ENCODE measurements around the gene KLF7.

Gene KLF7

DNA sequence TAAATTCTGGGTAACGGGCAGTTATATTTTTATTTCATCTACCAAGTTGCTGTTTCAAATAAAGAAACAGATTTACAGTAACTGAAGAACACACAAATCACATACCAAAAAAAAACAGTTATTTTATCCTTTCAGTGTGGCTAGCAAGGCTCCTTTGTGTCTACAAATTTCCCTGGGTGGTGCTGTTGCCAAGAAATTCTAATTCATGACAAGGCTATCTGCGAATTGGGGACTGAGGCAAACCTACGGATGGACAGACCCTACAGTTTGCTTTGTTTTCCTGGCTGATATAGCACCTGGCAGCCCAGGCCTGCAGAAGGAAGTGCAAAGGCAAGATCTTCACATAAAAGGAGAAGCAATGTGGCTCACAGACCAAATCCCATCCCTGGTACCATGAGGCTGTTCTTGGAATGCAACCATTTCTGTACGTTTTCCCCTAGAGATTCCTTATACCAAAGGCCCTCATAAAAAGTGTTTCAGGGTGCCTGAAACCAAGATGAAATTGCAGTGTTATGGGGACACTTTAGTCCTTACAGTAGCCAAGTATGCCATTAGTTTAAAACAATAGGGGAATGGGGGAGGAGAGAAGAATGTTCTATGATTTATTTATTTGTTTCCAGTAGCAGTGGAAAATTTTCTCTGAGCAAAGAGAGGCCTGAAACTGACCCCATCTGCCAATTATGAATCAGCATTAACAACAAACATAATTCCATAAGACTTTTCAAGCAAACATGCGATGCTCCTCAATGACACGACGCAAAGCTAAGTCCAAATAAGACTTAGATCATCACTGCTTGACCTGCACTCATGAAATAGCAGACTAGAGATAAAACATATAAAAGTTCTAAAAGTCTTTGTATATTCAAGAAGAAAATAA, 4.3 kb downstream of the KLF7 start:
- H3K27ac Mint-ChIP-seq = no peak overlapping the region
- peaks cover 70% of the 10 kb centered on the region for H3K4me1 Mint-ChIP-seq (ENCODE audit: low read depth)
- H3K4me3 Mint-ChIP-seq = no peak overlapping the region
- H3K36me3 Mint-ChIP-seq (ENCODE audit: low read depth) = peaks cover 3% of the 10 kb centered on the region
- no peaks in the 10 kb centered on the region for H3K9me3 Mint-ChIP-seq
- no peaks in the 10 kb centered on the region for H3K27me3 Mint-ChIP-seq

DNA sequence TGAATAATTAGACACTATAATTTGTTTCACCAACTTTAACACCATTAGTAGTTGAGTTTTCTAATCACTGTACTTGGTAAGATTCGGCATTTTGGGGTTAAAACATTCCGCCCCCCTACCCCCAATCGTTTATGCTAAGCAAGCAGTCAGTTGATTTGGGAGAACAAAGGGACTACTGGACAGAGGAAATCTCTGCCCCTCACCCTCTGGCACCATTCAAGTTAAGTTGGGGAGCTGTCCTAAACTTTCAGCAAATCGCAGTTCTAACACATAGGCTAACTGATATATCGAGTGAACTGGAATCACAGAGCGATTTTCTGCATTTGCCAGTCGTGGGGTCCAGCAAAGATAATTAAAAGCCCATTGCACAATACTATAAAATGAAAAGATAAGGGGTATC, 5.6 kb downstream of the KLF7 start:
- Mint-ChIP-seq H3K27me3 (no peaks in the 10 kb centered on the region), H3K4me1 (ENCODE audit: low read depth) (peaks cover 84% of the 10 kb centered on the region), H3K27ac (no peak overlapping the region), H3K4me3 (no peak overlapping the region), H3K36me3 (ENCODE audit: low read depth) (peaks cover 3% of the 10 kb centered on the region), H3K9me3 (no peaks in the 10 kb centered on the region)

DNA sequence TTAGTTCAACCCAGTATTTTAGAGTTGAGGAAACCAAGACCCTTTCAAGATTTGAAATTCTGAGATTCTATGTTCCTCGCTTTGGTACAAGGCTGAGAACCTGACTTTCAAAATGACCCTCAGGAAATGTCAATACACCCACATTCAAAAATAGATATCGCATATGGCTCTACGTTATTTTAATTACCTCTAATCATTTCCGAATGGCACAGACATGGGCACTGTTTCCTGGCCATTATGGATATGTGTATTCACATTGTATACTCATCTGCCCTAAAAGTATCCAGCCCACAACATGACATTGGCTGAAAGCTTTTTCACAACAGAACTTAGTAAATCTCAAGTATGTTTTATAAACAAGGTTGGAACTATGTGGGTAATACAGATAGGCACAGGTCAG, 6.7 kb downstream of the KLF7 start:
- Mint-ChIP-seq H3K36me3 (ENCODE audit: low read depth) (peaks cover 9% of the 10 kb centered on the region), H3K4me3 (no peak overlapping the region), H3K4me1 (ENCODE audit: low read depth) (peaks cover 89% of the 10 kb centered on the region), H3K27me3 (no peaks in the 10 kb centered on the region), H3K9me3 (no peaks in the 10 kb centered on the region), H3K27ac (no peak overlapping the region)

DNA sequence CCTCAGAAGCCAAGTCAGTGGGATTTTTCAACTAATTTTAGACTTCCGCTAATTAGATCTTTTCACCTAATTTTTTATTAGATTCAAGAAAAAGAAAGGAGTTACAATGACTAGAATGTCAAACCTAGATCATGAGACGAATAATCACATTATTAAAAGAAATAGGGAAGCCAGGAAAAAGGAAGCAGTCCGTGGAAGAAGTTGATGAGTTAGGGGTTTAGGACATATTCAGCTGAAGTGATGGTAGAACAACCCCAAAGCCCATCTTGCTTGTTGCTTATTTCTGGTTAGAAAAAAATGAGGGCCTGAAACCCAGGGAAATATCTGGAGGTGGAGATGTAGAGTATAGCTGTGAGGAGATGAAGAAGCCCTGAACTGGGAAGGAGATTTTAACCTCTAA, 8.0 kb downstream of the KLF7 start:
- Mint-ChIP-seq H3K27ac (no peak overlapping the region), H3K36me3 (ENCODE audit: low read depth) (peaks cover 11% of the 10 kb centered on the region), H3K4me3 (no peak overlapping the region), H3K4me1 (ENCODE audit: low read depth) (peaks cover 89% of the 10 kb centered on the region), H3K27me3 (no peaks in the 10 kb centered on the region), H3K9me3 (no peaks in the 10 kb centered on the region)

DNA sequence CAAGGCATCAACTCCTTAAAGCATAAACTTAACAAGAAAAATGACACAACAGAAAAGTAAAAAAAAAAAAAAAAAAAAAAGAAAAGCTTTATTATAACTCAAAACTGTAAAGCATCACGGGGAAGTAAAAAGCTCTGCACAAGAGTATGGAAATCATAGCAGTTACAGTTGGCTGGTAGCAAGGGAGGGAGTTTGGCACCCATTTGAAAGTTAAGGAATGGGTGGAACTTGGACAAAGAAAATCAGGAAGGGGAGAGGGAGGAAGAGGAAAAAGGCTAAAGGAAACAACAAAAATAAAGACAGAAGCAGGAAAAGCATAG, 8.6 kb downstream of the KLF7 start:
- H3K4me1 Mint-ChIP-seq (ENCODE audit: low read depth) = peaks cover 89% of the 10 kb centered on the region

DNA sequence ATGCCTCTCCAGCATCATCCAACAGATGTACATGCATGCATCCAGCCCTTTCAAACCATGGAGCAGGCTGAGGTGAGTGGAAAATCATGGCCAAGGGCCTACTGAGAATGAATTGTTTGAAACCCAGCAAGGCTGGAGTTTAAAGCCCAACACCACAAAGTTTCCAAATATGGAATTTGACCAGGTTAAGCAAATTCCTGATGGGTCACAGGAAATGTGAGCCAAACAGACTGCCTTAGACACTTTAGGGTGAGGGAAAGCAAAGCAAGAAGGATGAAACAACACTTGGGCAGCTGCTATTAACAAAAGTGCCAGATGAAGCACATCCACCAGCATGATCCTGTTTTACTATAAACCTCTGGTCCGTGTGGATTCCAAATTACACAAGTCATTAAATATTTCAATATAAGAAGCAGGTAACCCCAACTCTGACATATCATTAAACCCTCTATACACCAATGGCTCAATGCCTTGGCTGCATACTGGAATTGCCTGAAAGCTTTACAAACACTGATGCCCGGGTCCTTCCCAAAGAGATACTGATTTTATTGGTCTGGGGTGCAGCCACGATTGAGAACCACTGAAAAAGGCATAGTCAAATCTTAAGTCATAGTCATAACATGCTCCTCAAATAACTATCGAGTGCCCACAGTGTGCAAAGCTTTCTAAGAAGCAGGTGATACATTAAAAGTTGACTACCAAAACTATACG, 9.1 kb downstream of the KLF7 start:
- peaks cover 11% of the 10 kb centered on the region for H3K36me3 Mint-ChIP-seq (ENCODE audit: low read depth)
- no peaks in the 10 kb centered on the region for H3K27me3 Mint-ChIP-seq
- no peaks in the 10 kb centered on the region for H3K9me3 Mint-ChIP-seq
- peaks cover 88% of the 10 kb centered on the region for H3K4me1 Mint-ChIP-seq (ENCODE audit: low read depth)
- H3K27ac Mint-ChIP-seq = peak overlapping the region; percentile 67
- peak overlapping the region; percentile 20 for H3K4me3 Mint-ChIP-seq

More for the DNA sequence above, 8.6 kb downstream of the KLF7 start:
- Mint-ChIP-seq H3K4me3 (no peak overlapping the region), H3K27ac (no peak overlapping the region), H3K9me3 (no peaks in the 10 kb centered on the region), H3K36me3 (ENCODE audit: low read depth) (peaks cover 13% of the 10 kb centered on the region), H3K27me3 (no peaks in the 10 kb centered on the region)

DNA sequence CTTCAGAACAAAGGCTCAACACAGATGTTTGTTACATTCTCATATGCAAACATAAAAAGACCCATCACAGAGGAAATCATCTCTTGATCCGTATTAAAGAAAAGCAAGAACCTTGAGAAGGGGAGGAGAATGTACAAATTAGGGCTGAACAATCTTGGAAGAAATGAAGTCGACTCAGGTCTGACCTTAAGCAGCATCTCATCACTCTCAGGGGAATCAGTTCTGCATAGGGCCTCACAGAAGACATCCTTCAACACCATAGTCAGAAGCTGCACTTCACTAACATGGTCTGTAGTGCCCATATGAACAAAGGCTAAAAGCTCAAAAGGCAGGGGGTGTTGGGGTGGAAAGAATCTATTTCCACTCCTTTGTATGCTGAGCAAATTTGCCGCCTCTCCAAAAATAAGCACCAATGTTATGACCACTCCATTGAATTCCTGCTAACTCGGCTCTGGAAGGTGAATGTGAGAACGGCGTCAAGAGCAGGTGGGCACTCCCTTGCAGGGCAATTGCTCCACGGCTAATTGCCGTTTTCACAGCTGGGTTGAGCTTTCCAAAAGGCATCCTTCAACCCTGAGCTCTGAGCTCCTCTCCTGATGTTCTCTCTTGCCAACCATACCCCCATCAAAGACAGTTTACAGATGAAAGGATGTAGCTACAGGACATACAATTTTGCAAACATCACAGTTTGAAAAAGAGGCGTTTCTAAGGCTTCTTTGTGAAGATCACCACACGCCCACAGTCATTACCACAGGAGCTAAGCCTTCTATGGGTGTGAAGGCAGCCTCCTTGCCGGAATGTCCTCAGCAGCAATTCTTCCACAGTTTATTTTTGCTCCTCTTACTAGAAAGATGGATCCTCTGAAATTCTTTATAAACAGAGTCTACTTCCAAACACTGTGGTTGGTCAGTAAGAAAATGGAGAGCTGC, 10.0 kb downstream of the KLF7 start:
- Mint-ChIP-seq H3K4me3 (no peak overlapping the region), H3K9me3 (no peaks in the 10 kb centered on the region), H3K27ac (no peak overlapping the region), H3K27me3 (no peaks in the 10 kb centered on the region), H3K4me1 (ENCODE audit: low read depth) (peaks cover 86% of the 10 kb centered on the region), H3K36me3 (ENCODE audit: low read depth) (peaks cover 11% of the 10 kb centered on the region)

DNA sequence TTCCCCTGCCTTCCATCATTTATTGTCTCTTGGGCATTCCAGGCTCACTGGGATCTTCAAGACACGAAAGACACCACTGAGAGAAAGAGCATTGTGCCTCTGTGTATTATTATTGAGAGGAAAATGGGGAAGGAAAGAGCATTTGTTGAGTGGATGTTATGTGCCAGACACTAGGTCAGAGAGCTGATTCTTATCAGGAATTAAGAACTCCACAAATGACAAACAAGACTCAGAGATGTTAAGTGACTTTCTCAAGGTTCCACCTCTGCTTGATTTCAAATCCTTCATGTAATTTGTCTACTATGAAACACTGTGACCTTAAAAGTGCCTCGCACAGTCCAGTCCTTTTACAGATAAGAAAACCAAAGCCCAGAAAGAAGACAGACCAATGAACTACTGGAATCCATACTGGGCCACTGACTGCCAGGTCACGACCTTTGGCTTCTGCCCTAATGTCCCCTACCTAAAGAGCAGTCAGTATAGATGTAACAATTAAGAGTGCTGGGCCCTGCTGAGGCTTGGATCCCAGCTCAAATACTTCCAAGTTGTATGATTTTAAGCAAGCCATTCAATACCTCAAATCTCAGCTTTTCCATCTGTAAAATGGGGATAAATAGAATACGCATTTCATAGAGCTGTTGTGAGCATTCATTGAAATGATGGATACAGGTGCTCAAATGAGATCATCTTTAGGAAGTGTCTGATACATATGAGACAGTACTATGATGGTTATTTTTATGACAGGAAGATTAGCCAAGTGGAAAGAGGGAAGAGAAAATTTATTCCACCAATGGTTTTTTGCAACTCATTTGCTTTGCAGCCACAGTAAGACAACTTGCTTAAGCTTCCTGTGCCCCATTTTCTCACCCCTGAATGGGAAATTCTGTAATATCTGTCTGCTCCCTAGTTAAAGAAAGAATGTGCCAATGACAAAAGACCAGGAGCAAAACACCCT, 10.9 kb downstream of the KLF7 start:
- Mint-ChIP-seq H3K4me3 (no peak overlapping the region), H3K27ac (peak overlapping the region; percentile 58), H3K4me1 (ENCODE audit: low read depth) (peaks cover 96% of the 10 kb centered on the region), H3K27me3 (no peaks in the 10 kb centered on the region), H3K9me3 (no peaks in the 10 kb centered on the region), H3K36me3 (ENCODE audit: low read depth) (peaks cover 11% of the 10 kb centered on the region)

DNA sequence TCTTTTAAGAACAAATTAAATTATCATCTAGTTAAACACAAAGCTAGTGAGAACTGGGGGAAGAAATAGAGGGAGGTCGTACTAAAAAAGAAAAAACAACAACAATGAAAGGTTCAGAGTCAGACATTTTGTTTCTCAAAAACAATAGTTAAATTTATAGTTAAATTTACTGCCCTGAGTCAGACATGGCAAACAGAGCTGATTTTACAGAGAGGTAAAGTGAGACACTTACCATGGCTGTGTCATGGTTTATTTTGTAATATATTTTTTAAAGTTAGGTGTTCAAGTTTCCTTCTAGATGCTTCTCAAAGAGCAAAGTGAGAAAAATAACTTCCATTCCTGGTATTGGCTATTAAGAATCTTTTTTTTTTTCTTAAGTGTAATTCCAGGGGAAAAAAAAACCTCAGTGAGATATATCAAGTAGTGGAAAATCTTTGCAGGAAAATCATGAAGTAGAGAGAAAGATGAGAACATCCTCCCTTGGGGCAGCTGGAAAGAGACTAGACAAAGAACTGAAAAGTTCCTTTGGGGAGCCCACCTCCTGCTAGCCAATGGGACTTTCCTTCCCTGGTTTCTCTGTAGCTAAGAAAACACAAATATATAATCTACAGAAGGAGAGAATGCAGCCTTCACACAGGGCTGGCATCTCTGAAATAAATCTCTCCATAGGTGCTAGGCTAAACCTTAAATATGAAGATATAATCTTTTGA, 12.3 kb downstream of the KLF7 start:
- Mint-ChIP-seq H3K4me3 (peak overlapping the region; percentile 4), H3K27ac (peak overlapping the region; percentile 29), H3K36me3 (ENCODE audit: low read depth) (peaks cover 18% of the 10 kb centered on the region), H3K4me1 (ENCODE audit: low read depth) (peaks cover 97% of the 10 kb centered on the region), H3K27me3 (no peaks in the 10 kb centered on the region), H3K9me3 (no peaks in the 10 kb centered on the region)

DNA sequence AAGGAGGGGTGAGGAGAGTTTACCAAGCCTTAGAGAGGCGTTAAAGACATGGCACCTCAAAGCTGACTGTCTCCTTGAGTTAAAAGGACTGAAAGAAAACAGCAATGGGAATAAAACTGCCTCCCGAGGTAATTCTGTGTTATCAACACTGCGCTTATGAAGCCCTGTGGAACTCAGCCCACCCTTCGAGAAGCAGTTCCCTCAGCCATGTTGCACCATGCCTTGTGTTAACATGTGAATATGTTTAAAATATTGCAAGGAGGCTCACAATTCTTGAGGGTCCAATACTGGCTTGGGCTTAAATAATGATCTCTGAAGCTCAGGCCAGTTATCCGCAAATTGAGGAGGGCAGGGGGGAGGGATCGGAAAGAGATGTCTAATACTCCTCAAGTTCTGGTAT, 14.7 kb downstream of the KLF7 start:
- H3K4me3 Mint-ChIP-seq = no peak overlapping the region
- no peak overlapping the region for H3K27ac Mint-ChIP-seq
- peaks cover 81% of the 10 kb centered on the region for H3K4me1 Mint-ChIP-seq (ENCODE audit: low read depth)
- peaks cover 23% of the 10 kb centered on the region for H3K36me3 Mint-ChIP-seq (ENCODE audit: low read depth)
- H3K27me3 Mint-ChIP-seq = no peaks in the 10 kb centered on the region
- no peaks in the 10 kb centered on the region for H3K9me3 Mint-ChIP-seq

DNA sequence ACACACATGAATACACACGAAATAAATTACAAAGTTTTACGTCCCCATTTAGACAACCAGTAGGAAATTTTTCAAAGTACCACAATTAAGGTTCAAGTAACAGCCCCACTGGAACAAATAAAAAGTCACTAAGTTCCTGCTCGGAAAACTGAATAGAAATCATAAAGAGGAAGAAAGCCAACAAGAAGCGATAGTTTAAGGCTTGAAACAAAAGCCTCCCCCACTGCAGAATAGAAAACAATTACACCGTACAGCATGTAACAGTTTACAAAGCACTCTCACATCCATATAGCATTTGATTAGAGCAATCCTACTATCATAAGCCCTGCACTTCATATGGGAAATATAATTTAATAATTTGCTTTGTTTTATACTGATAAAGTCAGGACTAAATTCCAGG, 15.5 kb downstream of the KLF7 start:
- H3K4me1 Mint-ChIP-seq (ENCODE audit: low read depth) = peaks cover 81% of the 10 kb centered on the region
- no peaks in the 10 kb centered on the region for H3K27me3 Mint-ChIP-seq
- H3K27ac Mint-ChIP-seq = no peak overlapping the region
- H3K36me3 Mint-ChIP-seq (ENCODE audit: low read depth) = peaks cover 24% of the 10 kb centered on the region
- peak overlapping the region; percentile 8 for H3K4me3 Mint-ChIP-seq
- no peaks in the 10 kb centered on the region for H3K9me3 Mint-ChIP-seq

DNA sequence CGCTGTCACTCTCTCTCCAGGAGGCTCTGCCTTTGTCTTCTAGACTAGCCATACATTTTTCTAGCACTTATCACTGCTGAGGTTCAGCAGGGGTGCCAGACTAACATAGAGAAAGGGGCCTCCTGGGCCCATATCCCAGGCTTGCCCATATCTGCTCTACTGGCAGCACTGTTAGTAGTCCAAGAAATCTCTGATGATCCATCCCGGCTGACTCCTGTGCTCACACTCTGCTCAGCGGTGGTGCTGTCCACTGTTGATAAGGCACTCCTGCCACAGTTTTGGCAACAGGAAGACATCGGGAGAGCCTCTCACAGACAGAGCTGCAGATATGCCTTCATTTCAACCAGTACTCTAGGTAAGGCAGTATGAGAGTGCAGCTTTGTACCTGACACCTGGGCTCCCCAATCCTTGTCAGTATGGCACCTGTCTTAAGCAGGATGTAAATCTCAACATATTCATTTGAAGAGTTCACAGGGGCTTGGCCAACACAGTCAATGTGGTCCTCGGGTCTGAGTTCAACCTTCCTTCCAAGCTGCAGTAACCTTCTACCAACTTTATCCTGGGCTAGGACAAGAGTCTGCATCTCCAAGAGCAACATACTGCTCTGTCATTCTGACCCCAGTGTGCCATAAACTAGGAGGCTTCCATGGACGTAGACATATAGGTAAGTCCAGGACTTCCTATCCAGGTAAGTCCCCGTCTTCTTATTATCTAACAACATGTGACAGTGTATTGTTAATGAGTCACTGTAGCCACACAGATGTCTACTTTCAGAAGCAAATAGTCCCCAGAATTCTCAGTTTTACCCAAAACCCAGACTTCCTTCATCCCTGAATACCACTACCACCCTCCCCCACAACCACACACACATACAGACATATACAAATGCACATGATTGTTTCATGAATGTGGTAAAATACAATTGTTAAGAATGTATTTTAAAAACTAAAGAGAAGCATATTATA, 16.2 kb downstream of the KLF7 start:
- Mint-ChIP-seq H3K27me3 (no peaks in the 10 kb centered on the region), H3K9me3 (no peaks in the 10 kb centered on the region), H3K27ac (no peak overlapping the region), H3K4me1 (ENCODE audit: low read depth) (peaks cover 81% of the 10 kb centered on the region), H3K36me3 (ENCODE audit: low read depth) (peaks cover 29% of the 10 kb centered on the region), H3K4me3 (no peak overlapping the region)

DNA sequence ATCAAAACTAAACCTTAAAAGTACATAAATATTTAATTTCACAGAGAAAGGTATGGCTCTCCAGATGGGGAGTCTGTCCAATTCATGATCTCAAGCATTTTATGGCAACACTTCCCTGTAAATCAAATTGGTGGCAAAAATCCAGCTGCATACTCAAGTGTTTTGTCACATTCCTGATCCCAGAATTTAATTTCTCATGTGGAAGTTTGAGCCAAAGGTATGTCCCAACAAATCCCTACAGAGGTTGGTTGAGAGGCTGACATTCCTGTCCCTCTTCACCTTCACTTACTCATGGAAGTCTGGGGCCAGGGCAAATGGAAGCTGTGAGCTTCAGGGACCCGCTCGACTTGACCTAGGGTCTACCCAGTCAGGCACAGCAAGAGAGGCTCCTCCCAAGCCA, 17.7 kb downstream of the KLF7 start:
- no peaks in the 10 kb centered on the region for H3K9me3 Mint-ChIP-seq
- H3K4me3 Mint-ChIP-seq = no peak overlapping the region
- H3K36me3 Mint-ChIP-seq (ENCODE audit: low read depth) = peaks cover 23% of the 10 kb centered on the region
- no peak overlapping the region for H3K27ac Mint-ChIP-seq
- peaks cover 81% of the 10 kb centered on the region for H3K4me1 Mint-ChIP-seq (ENCODE audit: low read depth)
- no peaks in the 10 kb centered on the region for H3K27me3 Mint-ChIP-seq
